Effector memory CD8-positive, alpha-beta T cell (primary cell): Measurements from ENCODE around the gene MRPL42.
"Not testable (repeated sequence)": the region's sequence is repeated elsewhere in the genome, so short reads cannot be mapped to it uniquely, and the experiment has no call there.

Experiments
- ATAC-seq: fragments of 150-1000 bp; cut with Tn5 transposase; replicated peaks from 2 replicates; pipeline ENCODE4 v1.10.0; 2021; ENCODE audit warnings: mild to moderate bottlenecking, moderate library complexity
- DNase-seq, 3 experiments: peaks; one replicate each; pipeline ENCODE4 v3.0.0; 2021
- H3K27ac Mint-ChIP-seq, 2 donors: one replicate each; pipeline ENCODE4 v1.8.0; 2022; ENCODE audit warnings: mild to moderate bottlenecking in 2 of 2, mixed read lengths in 2 of 2, moderate library complexity in 2 of 2
- H3K27me3 Mint-ChIP-seq, 2 donors: one replicate each; pipeline ENCODE4 v1.8.0; 2022; ENCODE audit warnings: mixed read lengths in 2 of 2
- H3K36me3 Mint-ChIP-seq: one replicate; pipeline ENCODE4 v1.8.0; 2022; ENCODE audit warnings: mild to moderate bottlenecking, moderate library complexity, mixed read lengths; ENCODE audit not compliant: insufficient read depth
- H3K4me1 Mint-ChIP-seq, 2 donors: one replicate each; pipeline ENCODE4 v1.8.0; 2022; ENCODE audit warnings: low read depth in 2 of 2, mixed read lengths in 2 of 2
- H3K4me3 Mint-ChIP-seq, 2 donors: one replicate each; pipeline ENCODE4 v1.8.0; 2022; ENCODE audit warnings: mild to moderate bottlenecking in 2 of 2, mixed read lengths in 2 of 2, moderate library complexity in 2 of 2
- H3K9me3 Mint-ChIP-seq, 2 donors: one replicate each; pipeline ENCODE4 v1.8.0; 2022; ENCODE audit warnings: mixed read lengths in 2 of 2

The MRPL42 gene

GRCh38 chr12:93456077-93456476, 11.2 kb upstream of the MRPL42 start:
- Mint-ChIP-seq H3K27me3 (peaks cover 8 to 14% of the 10 kb centered on the region in 2 donors), H3K27ac (no peak overlapping the region), H3K9me3 (no peaks in the 10 kb centered on the region), H3K4me1 (no peaks in the 10 kb centered on the region), H3K4me3 (no peak overlapping the region), H3K36me3 (no peaks in the 10 kb centered on the region)
- DNase-seq (no peak), ATAC-seq (no peak)

- Mint-ChIP-seq H3K4me3 (no peak overlapping the region), H3K9me3 (no peaks in the 10 kb centered on the region), H3K4me1 (no peaks in the 10 kb centered on the region), H3K27ac (no peak overlapping the region), H3K36me3 (no peaks in the 10 kb centered on the region), H3K27me3 (peaks cover 4 to 5% of the 10 kb centered on the region in 2 donors)
- DNase-seq (no peak), ATAC-seq (no peak)
These were observed 8.2 kb upstream of the MRPL42 start for GRCh38 chr12:93459097-93459496.

- DNase-seq, result no peak
- no peak overlapping the region for H3K27ac Mint-ChIP-seq
- no peaks in the 10 kb centered on the region for H3K27me3 Mint-ChIP-seq
- no peaks in the 10 kb centered on the region for H3K36me3 Mint-ChIP-seq
- H3K4me3 Mint-ChIP-seq, result no peak overlapping the region
- no peaks in the 10 kb centered on the region for H3K9me3 Mint-ChIP-seq
- H3K4me1 Mint-ChIP-seq, result no peaks in the 10 kb centered on the region
- ATAC-seq, result no peak
These were observed 7.3 kb upstream of the MRPL42 start for GRCh38 chr12:93460003-93460402.

GRCh38 chr12:93460902-93461301, 6.4 kb upstream of the MRPL42 start:
- Mint-ChIP-seq H3K4me1 (no peaks in the 10 kb centered on the region), H3K27ac (no peak overlapping the region), H3K27me3 (no peaks in the 10 kb centered on the region), H3K9me3 (no peaks in the 10 kb centered on the region), H3K36me3 (no peaks in the 10 kb centered on the region), H3K4me3 (no peak overlapping the region)
- ATAC-seq (no peak), DNase-seq (no peak)

GRCh38 chr12:93461503-93461902, 5.8 kb upstream of the MRPL42 start:
- DNase-seq (no peak), ATAC-seq (no peak)
- H3K36me3 Mint-ChIP-seq, result no peaks in the 10 kb centered on the region
- H3K4me1 Mint-ChIP-seq, result no peaks in the 10 kb centered on the region
- H3K9me3 Mint-ChIP-seq, result no peaks in the 10 kb centered on the region
- H3K27me3 Mint-ChIP-seq, result no peaks in the 10 kb centered on the region
- no peak overlapping the region for H3K4me3 Mint-ChIP-seq
- no peak overlapping the region for H3K27ac Mint-ChIP-seq

- peak overlapping the region; percentile 18 to 45 for H3K4me3 Mint-ChIP-seq
- DNase-seq, result no peak
These were observed 1.5 kb upstream of the MRPL42 start for GRCh38 chr12:93465841-93466240.

GRCh38 chr12:93466625-93467350, 526 bp upstream of the MRPL42 start:
- Mint-ChIP-seq H3K9me3 (no peaks in the 10 kb centered on the region), H3K36me3 (peaks cover 16% of the 10 kb centered on the region), H3K4me3 (peak overlapping the region; percentile 88 to 89), H3K27me3 (no peaks in the 10 kb centered on the region), H3K4me1 (peaks cover 16 to 20% of the 10 kb centered on the region in 2 donors), H3K27ac (peak overlapping the region; percentile 93 to 96)
- no peak for DNase-seq
- no peak for ATAC-seq

More at GRCh38 chr12:93465841-93466240, 1.5 kb upstream of the MRPL42 start:
- Mint-ChIP-seq H3K27me3 (no peaks in the 10 kb centered on the region), H3K36me3 (peaks cover 12% of the 10 kb centered on the region), H3K27ac (no peak overlapping the region), H3K9me3 (no peaks in the 10 kb centered on the region), H3K4me1 (peaks cover 16 to 18% of the 10 kb centered on the region in 2 donors)
- no peak for ATAC-seq

GRCh38 chr12:93468008-93468371, 676 bp downstream of the MRPL42 start:
- DNase-seq (peak in 1 of 3 experiments; percentile 1), ATAC-seq (no peak)
- Mint-ChIP-seq H3K4me1 (peaks cover 16 to 20% of the 10 kb centered on the region in 2 donors), H3K4me3 (peak overlapping the region; percentile 88 to 89), H3K36me3 (peaks cover 17% of the 10 kb centered on the region), H3K27ac (peak overlapping the region; percentile 93 to 96), H3K9me3 (no peaks in the 10 kb centered on the region), H3K27me3 (no peaks in the 10 kb centered on the region)

- DNase-seq (no peak), ATAC-seq (no peak)
- no peaks in the 10 kb centered on the region for H3K9me3 Mint-ChIP-seq
- peaks cover 22% of the 10 kb centered on the region for H3K36me3 Mint-ChIP-seq
- H3K4me3 Mint-ChIP-seq, result peak overlapping the region in 1 of 2 donors; percentile 48
- no peak overlapping the region for H3K27ac Mint-ChIP-seq
- H3K4me1 Mint-ChIP-seq, result peaks cover 16 to 20% of the 10 kb centered on the region in 2 donors
- no peaks in the 10 kb centered on the region for H3K27me3 Mint-ChIP-seq
These were observed 2.1 kb downstream of the MRPL42 start for GRCh38 chr12:93469386-93469785.

- H3K36me3 Mint-ChIP-seq, result peaks cover 37% of the 10 kb centered on the region
- no peak overlapping the region for H3K27ac Mint-ChIP-seq
- no peaks in the 10 kb centered on the region for H3K27me3 Mint-ChIP-seq
- H3K9me3 Mint-ChIP-seq, result no peaks in the 10 kb centered on the region
- no peak for DNase-seq
- H3K4me3 Mint-ChIP-seq, result no peak overlapping the region
- ATAC-seq, result no peak
- peaks cover 0 to 4% of the 10 kb centered on the region in 2 donors for H3K4me1 Mint-ChIP-seq
These were observed 9.2 kb downstream of the MRPL42 start for GRCh38 chr12:93476555-93476954.

- H3K4me3 Mint-ChIP-seq, result no peak overlapping the region
These were observed 15.4 kb downstream of the MRPL42 start for GRCh38 chr12:93482721-93483120.

GRCh38 chr12:93483151-93483807, 16.0 kb downstream of the MRPL42 start:
- DNase-seq, result no peak
- Mint-ChIP-seq H3K9me3 (no peaks in the 10 kb centered on the region), H3K27me3 (no peaks in the 10 kb centered on the region), H3K36me3 (peaks cover 42% of the 10 kb centered on the region), H3K27ac (no peak overlapping the region), H3K4me3 (no peak overlapping the region), H3K4me1 (no peaks in the 10 kb centered on the region)
- ATAC-seq, result no peak

More at GRCh38 chr12:93482721-93483120, 15.4 kb downstream of the MRPL42 start:
- H3K4me1 Mint-ChIP-seq, result no peaks in the 10 kb centered on the region
- H3K27ac Mint-ChIP-seq, result no peak overlapping the region
- peaks cover 42% of the 10 kb centered on the region for H3K36me3 Mint-ChIP-seq
- no peak for ATAC-seq
- H3K9me3 Mint-ChIP-seq, result no peaks in the 10 kb centered on the region
- DNase-seq, result no peak
- H3K27me3 Mint-ChIP-seq, result no peaks in the 10 kb centered on the region

GRCh38 chr12:93484315-93484981, 17.1 kb downstream of the MRPL42 start:
- H3K9me3 Mint-ChIP-seq, result no peaks in the 10 kb centered on the region
- no peak overlapping the region for H3K4me3 Mint-ChIP-seq
- DNase-seq (no peak), ATAC-seq (no peak)
- H3K27me3 Mint-ChIP-seq, result no peaks in the 10 kb centered on the region
- no peak overlapping the region for H3K27ac Mint-ChIP-seq
- no peaks in the 10 kb centered on the region for H3K4me1 Mint-ChIP-seq
- peaks cover 41% of the 10 kb centered on the region for H3K36me3 Mint-ChIP-seq

GRCh38 chr12:93492808-93493207, 25.5 kb downstream of the MRPL42 start:
- H3K4me3 Mint-ChIP-seq, ATAC-seq, DNase-seq, H3K27me3 Mint-ChIP-seq, H3K4me1 Mint-ChIP-seq, H3K9me3 Mint-ChIP-seq, H3K27ac Mint-ChIP-seq: not testable (repeated sequence)
- peaks cover 45% of the 10 kb centered on the region for H3K36me3 Mint-ChIP-seq
